Measurements from ENCODE around the gene TBCB.

Gene TBCB

DNA sequence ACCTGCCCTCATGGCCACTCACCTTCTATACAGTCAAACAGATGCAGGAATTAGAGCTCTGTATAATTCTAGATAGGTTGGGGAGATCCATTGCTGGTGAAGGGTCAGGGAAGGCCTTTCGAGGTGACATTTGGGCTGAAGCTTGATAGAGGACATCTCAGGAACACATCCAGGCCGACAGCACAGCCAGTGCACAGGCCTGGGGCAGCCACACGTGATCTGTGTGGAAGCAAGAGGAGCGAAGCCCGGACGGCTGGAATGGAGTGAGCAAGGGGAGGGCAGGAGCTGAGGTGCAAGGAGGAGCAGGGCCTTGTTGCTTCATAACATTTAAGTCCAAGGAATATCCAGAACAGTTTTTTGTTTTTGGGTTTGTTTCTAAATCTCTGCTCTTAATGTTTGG lies 8.8 kb upstream of the TBCB start:
- Histone ChIP-seq H3K9me3 (no peaks in the 10 kb centered on the region), H3K36me3 (peaks cover 43% of the 10 kb centered on the region)
- TF ChIP-seq, protein P1, sequence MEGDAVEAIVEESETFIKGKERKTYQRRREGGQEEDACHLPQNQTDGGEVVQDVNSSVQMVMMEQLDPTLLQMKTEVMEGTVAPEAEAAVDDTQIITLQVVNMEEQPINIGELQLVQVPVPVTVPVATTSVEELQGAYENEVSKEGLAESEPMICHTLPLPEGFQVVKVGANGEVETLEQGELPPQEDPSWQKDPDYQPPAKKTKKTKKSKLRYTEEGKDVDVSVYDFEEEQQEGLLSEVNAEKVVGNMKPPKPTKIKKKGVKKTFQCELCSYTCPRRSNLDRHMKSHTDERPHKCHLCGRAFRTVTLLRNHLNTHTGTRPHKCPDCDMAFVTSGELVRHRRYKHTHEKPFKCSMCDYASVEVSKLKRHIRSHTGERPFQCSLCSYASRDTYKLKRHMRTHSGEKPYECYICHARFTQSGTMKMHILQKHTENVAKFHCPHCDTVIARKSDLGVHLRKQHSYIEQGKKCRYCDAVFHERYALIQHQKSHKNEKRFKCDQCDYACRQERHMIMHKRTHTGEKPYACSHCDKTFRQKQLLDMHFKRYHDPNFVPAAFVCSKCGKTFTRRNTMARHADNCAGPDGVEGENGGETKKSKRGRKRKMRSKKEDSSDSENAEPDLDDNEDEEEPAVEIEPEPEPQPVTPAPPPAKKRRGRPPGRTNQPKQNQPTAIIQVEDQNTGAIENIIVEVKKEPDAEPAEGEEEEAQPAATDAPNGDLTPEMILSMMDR (IDR thresholded peaks at IDR 0.05; ENCODE audit: low read depth, low read length) = no peak

DNA sequence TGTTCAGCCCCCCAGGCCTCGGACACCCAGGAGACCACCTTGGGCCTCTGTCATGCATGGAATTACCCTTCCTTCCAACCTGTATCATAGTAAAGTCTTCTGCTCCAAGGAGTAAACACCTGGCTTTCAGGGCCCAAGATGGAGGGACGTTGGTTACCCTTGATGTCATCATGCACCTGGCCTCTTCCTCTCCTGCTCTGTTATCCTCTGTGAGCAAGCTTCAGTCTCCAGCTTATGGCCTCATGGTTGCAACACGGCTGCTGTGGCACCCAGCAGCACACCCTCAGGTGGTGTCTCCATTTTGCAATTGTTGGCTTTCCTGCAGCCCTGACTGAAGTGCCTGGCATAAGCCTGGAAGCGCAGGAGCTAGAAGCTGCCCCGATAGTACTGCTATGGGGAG lies 8.3 kb upstream of the TBCB start:
- Histone ChIP-seq H3K9me3 (no peaks in the 10 kb centered on the region), H3K36me3 (peaks cover 39% of the 10 kb centered on the region), H3K4me1 (no peaks in the 10 kb centered on the region), H3K27me3 (no peaks in the 10 kb centered on the region), H3K4me3 (ENCODE audit: low read depth, low read length) (no peak overlapping the region)
- no peak for DNase-seq
- TF ChIP-seq, protein P1 (IDR thresholded peaks at IDR 0.05; ENCODE audit: low read depth, low read length) = no peak

More for the DNA sequence above, 8.8 kb upstream of the TBCB start:
- Histone ChIP-seq H3K4me1 (no peaks in the 10 kb centered on the region), H3K4me3 (ENCODE audit: low read depth, low read length) (no peak overlapping the region), H3K27me3 (no peaks in the 10 kb centered on the region)
- DNase-seq = no peak

DNA sequence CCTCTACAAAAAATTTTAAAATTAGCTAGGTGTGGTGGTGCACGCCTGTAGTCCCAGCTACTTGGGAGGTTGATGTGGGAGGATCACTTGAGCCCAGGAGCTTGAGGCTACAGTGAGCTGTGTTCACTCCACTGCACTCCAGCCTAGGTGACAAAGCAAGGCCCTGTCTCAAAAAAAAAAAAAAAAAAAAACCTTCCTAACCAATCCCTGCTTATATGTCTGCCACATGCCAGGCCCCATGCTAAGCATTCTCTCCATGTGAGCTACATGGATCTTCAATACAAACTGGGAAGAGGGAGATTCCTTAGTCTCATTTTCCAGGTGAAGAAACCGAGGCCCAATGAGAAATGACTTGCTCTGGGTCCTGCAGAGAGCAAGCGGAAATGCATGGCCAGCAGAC lies 6.6 kb upstream of the TBCB start:
- Histone ChIP-seq H3K27me3 (no peaks in the 10 kb centered on the region), H3K4me3 (ENCODE audit: low read depth, low read length) (no peak overlapping the region), H3K9me3 (no peaks in the 10 kb centered on the region), H3K36me3 (peaks cover 32% of the 10 kb centered on the region), H3K4me1 (no peaks in the 10 kb centered on the region)
- no peak for DNase-seq
- TF ChIP-seq, protein P1 (IDR thresholded peaks at IDR 0.05; ENCODE audit: low read depth, low read length) = no peak

DNA sequence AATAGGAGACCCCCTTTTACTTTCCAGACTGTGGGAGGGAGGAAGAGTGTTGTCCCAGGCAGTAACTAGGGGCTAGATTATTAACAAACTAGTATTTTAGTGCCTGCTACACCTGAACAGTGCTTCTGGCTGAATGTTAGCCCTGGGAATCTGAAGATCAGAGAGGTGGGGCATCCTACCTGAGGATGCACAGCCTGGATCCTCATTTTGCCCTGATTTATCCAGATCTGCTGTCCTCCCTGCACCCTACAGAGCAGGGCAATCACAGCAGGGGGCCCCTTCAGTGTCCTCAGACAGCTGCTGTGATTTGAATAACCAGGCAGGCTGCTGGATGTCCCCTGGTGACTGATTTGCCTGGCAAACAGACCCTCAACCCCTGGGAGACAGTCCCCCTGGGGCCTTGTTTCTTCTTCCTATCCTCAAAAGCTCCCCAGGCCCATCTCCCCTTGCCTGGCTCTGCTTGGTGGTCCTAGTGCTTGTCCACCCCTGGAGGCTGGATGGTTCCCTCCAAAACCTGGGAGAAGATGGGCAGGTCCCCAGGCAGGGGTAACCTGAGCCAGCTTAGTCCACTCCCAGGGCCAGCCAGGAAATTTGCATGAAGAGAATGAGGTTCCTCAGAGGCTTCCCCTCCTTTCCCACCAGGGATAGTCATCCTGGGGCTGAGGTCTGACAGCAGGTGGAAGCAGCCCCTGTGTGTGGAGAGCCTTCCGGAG lies 4.6 kb upstream of the TBCB start, which contains the start of gene OVOL3:
OVOL3 (plus strand) TSS at position 657 of the 713 bp plus-strand sequence. CDS start 60 bp downstream, outside the sequence.
- H3K4me1 ChIP-seq = no peaks in the 10 kb centered on the region
- TF ChIP-seq, protein P1 (IDR thresholded peaks at IDR 0.05; ENCODE audit: low read depth, low read length) = no peak
- H3K4me3 ChIP-seq (ENCODE audit: low read depth, low read length) = no peak within 1 kb of the TSS
- no peak for DNase-seq
- H3K36me3 ChIP-seq = peaks cover 13% of the 10 kb centered on the region
- no peaks in the 10 kb centered on the region for H3K9me3 ChIP-seq
- H3K27me3 ChIP-seq = no peaks in the 10 kb centered on the region

DNA sequence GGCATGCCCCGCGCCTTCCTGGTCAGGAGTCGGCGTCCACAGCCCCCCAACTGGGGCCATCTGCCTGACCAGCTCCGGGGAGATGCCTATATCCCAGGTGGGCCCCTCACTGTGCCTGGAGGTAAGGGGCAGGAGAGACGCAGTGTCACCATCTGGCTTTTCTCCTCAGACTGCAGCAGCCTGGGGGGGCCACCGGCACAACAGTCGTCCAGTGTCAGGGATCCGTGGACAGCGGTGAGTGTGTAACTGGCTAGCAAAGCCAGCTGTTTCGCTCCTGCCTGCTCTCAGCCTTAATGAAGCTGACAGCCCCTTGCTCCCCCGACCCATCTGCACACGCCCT lies 4.1 kb upstream of the TBCB start:
- TF ChIP-seq, protein P1 (IDR thresholded peaks at IDR 0.05; ENCODE audit: low read depth, low read length) = no peak
- Histone ChIP-seq H3K9me3 (no peaks in the 10 kb centered on the region), H3K4me3 (ENCODE audit: low read depth, low read length) (no peak overlapping the region)

DNA sequence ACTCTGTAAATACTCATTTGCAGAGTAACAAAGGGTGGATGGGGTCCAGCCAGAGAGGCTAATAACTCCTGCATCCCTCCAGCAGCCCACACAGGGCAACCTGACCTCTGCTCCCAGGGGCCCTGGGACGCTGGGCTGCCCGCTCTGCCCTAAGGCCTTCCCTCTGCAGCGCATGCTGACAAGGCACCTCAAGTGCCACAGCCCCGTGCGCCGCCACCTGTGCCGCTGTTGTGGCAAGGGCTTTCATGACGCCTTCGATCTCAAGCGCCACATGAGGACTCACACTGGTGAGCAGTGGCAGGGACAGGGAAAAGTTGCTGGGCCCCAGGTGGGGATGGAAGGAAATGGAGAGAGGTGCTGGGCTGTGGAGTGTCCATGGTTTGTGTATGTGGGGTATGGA lies 2.6 kb upstream of the TBCB start:
- Histone ChIP-seq H3K4me3 (ENCODE audit: low read depth, low read length) (no peak overlapping the region), H3K36me3 (peaks cover 15% of the 10 kb centered on the region; the same call in 1 of the 2 replicates)
- TF ChIP-seq, protein P1 (IDR thresholded peaks at IDR 0.05; ENCODE audit: low read depth, low read length) = no peak

More for the DNA sequence above, 4.1 kb upstream of the TBCB start:
- peaks cover 10% of the 10 kb centered on the region; the same call in 1 of the 2 replicates for H3K36me3 ChIP-seq
- no peak for DNase-seq
- H3K4me1 ChIP-seq = no peaks in the 10 kb centered on the region
- no peaks in the 10 kb centered on the region for H3K27me3 ChIP-seq

More for the DNA sequence above, 2.6 kb upstream of the TBCB start:
- DNase-seq = no peak
- H3K27me3 ChIP-seq = no peaks in the 10 kb centered on the region
- H3K9me3 ChIP-seq = no peaks in the 10 kb centered on the region
- H3K4me1 ChIP-seq = no peaks in the 10 kb centered on the region

Data from BE2C (cell line).